HG02588 (cell line): ENCODE measurements around the gene MYO7A.

Experiments used
- ATAC-seq: cut with Tn5 transposase; IDR thresholded peaks from one replicate; pipeline ENCODE4 v1.9.1; 2021; ENCODE audit warnings: mild to moderate bottlenecking, moderate library complexity; ENCODE audit not compliant: unreplicated experiment

MYO7A gene

GRCh38 chr11:77181799-77182541 lies 53.9 kb downstream of the MYO7A start:
- no peak for ATAC-seq

DNA sequence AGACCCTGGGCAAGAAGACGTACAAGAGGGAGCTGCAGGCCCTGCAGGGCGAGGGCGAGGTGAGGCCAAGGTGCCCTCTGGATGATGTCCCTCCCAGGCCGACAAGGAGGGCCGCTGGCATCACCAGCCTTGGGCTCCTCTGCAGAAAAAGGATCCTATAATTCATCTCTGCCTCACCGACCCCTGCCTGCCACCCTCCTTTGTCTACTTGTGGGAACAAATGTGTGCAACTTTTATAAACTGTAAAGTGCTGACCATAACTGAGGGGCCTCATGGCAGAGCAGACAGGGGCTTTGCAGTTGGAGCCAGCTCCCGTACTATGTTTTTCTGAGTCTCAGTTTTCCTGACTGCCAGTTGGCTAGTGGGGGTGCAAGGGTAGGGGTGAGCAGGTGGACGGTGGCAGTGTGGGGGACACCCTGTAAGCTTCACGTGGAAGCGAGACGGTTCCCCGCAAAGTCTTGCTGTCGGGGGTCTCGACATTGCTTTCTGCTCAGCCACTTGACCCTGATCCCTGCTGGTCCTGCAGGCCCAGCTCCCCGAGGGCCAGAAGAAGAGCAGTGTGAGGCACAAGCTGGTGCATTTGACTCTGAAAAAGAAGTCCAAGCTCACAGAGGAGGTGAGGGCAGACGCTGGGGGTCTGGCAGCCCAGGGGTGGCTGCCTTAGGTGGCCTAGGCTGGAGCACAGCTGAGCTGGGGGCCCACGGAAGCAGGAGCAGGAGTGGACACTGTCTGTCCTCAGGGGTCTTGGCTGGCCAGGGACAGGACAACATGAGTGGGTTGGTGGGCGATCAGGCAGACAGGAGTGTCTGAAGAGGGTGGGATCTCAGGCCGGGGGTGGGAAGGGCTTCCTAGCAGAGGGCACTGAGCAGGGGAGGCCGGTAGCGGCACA lies 54.7 kb downstream of the MYO7A start:
- ATAC-seq: no peak

- no peak for ATAC-seq
Measured at GRCh38 chr11:77183431-77183984, 55.5 kb downstream of the MYO7A start.

GRCh38 chr11:77184136-77184860 lies 56.3 kb downstream of the MYO7A start:
- ATAC-seq: no peak

GRCh38 chr11:77186302-77186701 lies 58.3 kb downstream of the MYO7A start:
- no peak for ATAC-seq

DNA sequence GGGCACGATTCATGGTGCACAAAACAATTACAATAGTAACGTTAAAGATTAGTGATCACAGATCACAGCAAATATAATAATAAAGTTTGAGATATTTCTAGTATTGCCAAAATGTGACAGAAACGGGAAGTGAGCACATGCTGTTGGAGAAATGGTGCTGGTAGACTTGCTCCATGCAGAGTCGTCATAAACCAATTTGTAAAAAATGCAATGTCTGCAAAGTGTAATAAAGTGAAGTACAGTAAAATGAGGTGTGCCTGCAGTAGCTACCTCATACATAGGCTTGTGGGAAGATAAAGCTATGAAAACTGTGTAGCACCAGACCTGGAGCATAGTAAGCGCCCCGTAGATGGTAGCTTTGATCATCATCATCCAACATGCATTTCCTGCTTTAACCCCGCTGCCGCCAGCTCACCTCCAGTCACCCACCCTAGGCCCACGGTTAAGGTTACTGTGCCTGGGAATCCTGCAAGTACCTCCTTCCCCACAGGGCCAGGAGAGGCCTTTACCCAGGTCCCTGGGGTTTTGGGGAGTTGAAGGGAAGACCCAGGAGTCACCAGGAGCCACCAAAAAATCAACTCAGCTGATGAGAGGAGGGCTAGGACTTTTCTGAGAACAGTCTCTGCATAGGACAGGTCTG lies 59.2 kb downstream of the MYO7A start:
- no peak for ATAC-seq

GRCh38 chr11:77187776-77188632 lies 60.0 kb downstream of the MYO7A start:
- ATAC-seq: no peak

- no peak for ATAC-seq
Measured at GRCh38 chr11:77188633-77189491, 60.8 kb downstream of the MYO7A start.

DNA sequence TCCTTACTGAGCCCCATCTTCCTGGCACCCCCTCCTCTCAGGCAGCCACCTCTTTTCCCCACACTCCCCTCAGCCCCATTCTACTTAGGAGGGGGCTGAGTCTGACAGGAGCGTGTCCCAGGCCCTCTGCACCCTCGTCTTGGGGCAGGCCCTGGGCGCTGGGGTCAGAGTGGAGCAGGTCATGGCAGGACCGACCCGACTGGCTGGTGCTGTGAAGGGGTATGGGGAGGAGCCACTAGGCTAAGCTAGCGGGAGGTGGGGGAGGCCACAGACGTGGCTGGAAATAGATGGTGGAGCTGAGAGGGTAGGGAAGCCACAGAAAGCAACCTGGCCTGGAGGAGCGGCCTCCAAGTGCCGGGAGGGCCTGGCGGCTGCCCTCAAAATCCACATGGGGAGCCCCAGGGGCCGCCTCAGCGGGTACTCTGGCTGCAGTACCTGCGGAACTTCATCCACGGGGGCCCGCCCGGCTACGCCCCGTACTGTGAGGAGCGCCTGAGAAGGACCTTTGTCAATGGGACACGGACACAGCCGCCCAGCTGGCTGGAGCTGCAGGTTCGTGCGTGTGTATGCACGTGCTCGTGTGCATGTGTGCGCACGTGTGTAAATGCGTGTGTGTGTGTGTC lies 61.7 kb downstream of the MYO7A start:
- no peak for ATAC-seq

DNA sequence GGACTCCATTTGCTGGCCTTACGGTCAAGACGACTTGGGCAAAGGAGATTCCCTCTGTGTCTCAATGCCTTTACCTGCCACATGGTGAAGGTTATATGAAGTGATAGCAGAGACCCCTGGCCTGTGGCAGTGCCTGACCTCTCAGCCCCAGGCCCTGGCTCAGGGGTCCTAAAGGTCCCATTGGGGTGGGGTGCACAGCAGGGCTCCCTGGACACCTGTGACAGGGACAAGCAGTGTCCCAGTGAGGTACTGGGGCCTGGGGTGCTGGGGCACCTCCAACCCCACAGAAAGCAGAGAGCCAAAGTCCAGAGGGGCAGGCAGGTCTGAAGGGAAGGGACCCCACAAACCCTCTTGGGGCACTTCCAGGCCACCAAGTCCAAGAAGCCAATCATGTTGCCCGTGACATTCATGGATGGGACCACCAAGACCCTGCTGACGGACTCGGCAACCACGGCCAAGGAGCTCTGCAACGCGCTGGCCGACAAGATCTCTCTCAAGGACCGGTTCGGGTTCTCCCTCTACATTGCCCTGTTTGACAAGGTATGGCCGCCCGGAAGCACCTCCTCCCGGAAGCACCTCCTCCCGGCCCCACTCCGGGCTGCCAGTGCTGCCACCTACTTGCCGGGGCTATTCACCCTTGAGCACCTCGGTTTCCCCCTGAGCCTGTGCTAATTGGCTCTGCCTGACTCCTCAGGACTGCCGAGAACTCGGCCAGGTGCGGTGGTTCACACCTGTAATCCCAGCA lies 62.5 kb downstream of the MYO7A start:
- no peak for ATAC-seq

- no peak for ATAC-seq
Measured at GRCh38 chr11:77191429-77191822, 63.4 kb downstream of the MYO7A start.

DNA sequence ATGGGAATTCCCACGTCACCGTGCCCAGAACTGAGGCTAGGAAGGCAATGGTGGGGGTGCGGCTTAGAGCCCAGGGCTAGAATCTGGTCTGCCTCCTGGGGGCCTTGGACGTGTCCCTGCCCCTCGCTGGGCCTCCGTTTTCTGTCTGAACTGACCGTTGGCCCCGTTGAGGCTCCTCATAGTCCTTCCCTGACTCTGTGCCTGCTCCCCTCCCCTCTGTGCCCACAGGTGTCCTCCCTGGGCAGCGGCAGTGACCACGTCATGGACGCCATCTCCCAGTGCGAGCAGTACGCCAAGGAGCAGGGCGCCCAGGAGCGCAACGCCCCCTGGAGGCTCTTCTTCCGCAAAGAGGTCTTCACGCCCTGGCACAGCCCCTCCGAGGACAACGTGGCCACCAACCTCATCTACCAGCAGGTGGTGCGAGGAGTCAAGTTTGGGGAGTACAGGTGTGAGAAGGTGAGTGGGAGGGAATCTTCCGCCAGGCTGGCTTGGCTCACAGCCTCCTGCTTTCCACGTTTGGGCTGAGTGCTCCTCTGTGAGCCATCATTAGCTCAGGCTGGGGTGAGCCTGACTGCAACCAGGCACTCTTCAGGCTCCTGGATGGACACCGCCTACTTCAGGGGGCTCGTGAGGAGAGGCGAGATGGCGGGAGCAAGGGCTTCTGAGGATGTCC lies 63.9 kb downstream of the MYO7A start:
- ATAC-seq: no peak

DNA sequence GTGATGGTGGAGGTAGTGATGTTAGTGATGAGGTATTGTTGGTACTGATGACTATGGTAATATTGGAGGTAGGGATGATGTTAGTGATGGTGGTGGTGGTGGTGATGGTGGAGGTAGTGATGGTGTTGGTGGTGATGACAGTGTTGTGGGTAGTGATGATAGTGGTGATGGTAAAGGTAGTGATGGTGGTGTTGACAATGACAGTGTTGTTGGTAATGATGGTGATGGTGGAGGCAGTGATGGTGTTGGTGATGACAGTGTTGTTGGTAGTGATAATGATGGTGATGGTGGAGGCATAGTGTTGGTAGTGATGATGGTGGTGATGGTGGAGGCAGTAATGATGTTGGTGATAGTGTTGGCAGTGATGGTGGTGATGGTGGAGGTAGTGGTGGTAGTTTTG lies 65.1 kb downstream of the MYO7A start:
- no peak for ATAC-seq

GRCh38 chr11:77193911-77194830 lies 66.1 kb downstream of the MYO7A start:
- ATAC-seq: no peak

DNA sequence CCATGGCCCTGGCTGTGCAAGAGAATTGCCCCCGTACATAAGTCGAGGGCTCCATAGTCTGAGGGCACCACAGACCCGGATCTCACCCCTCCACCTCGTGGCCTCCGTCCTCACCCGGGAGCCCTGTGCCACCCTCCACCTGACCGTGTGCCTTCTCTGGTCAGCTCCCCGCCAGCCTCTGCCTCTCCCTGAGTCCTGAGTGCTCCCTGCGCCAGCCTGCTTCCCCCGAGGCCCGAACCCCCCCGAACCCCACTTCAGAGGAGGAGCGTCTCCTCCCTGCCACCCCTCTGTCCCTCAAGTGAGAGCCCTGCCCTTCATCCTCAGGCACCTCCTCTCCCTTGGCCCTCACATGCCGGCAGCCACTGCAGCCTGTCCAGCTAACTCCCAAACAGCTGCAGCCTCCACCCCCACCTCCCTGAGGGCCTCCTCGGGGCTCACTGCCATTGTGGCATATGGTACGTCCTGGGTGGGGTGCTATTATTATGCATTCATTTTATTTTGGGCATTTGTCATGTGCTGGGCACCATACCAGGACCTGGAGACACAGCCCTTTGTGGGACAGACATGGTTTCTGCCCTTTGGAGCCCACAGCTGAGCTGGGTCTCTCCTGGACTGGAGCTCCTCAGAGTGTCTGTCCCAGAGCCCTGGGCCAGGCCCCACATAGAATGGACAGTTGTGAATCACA lies 67.2 kb downstream of the MYO7A start:
- ATAC-seq: no peak

- no peak for ATAC-seq
Measured at GRCh38 chr11:77196961-77197360, 68.9 kb downstream of the MYO7A start.
